ENCODE data around the gene OPN1MW. TPM values are rescaled to one million over a fixed set of nuclear protein-coding genes. Genes with fewer than 3 reads are reported as not detected.

OPN1MW gene
- not detected in 2 replicates for total RNA-seq (2014; rRNA removed; shearing (Covaris generic))

DNA sequence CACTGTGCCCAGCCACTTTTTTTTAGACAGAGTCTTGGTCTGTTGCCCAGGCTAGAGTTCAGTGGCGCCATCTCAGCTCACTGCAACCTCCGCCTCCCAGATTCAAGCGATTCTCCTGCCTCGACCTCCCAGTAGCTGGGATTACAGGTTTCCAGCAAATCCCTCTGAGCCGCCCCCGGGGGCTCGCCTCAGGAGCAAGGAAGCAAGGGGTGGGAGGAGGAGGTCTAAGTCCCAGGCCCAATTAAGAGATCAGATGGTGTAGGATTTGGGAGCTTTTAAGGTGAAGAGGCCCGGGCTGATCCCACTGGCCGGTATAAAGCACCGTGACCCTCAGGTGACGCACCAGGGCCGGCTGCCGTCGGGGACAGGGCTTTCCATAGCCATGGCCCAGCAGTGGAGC lies at the start of gene OPN1MW:
OPN1MW (plus strand) TSS at position 301 of the 400 bp plus-strand sequence; CDS start at position 383, 82 bp downstream.

GRCh38 chrX:154144010-154144409 lies 38.4 kb upstream of the OPN1MW start, which contains the start of gene OPN1LW:
OPN1LW (plus strand) TSS chrX:154144243; CDS start chrX:154144284, 41 bp downstream.

GRCh38 chrX:154219456-154219855 lies 37.1 kb downstream of the OPN1MW start, which contains the start of gene OPN1MW2:
OPN1MW2 (plus strand) TSS chrX:154219756; CDS start chrX:154219816, 60 bp downstream.

Other genes starting within 250 kb of the OPN1MW start
- gene NAA10, start 247.6 kb upstream of the OPN1MW start, total RNA-seq (2014; rRNA removed; shearing (Covaris generic)), result 140 and 164 TPM in 2 replicates
- gene RENBP, start 238.0 kb upstream of the OPN1MW start, total RNA-seq (2014; rRNA removed; shearing (Covaris generic)), result 0.23 and 1.1 TPM in 2 replicates
- 73.1 and 81.3 TPM in 2 replicates for gene HCFC1, start 210.8 kb upstream of the OPN1MW start, total RNA-seq (2014; rRNA removed; shearing (Covaris generic))
- gene TMEM187, start 209.8 kb upstream of the OPN1MW start, total RNA-seq (2014; rRNA removed; shearing (Covaris generic)), result 2.9 TPM in 2 replicates
- 210 and 235 TPM in 2 replicates for gene IRAK1, start 162.7 kb upstream of the OPN1MW start, total RNA-seq (2014; rRNA removed; shearing (Covaris generic))
- 51.5 and 59.4 TPM in 2 replicates for gene MECP2, start 84.9 kb upstream of the OPN1MW start, total RNA-seq (2014; rRNA removed; shearing (Covaris generic))
- gene OPN1LW, start 38.4 kb upstream of the OPN1MW start, total RNA-seq (2014; rRNA removed; shearing (Covaris generic)), result not detected in 2 replicates
- not detected in 2 replicates for gene OPN1MW2, start 37.2 kb downstream of the OPN1MW start, total RNA-seq (2014; rRNA removed; shearing (Covaris generic))
- not detected in 2 replicates for gene OPN1MW3, start 75.0 kb downstream of the OPN1MW start, total RNA-seq (2014; rRNA removed; shearing (Covaris generic))
- gene TEX28, start 112.5 kb downstream of the OPN1MW start, total RNA-seq (2014; rRNA removed; shearing (Covaris generic)), result 0.08 TPM in 1 of 2 replicates, not detected in the other
- not detected in 2 replicates for gene TKTL1, start 113.2 kb downstream of the OPN1MW start, total RNA-seq (2014; rRNA removed; shearing (Covaris generic))
- gene FLNA, start 192.0 kb downstream of the OPN1MW start, total RNA-seq (2014; rRNA removed; shearing (Covaris generic)), result 1,311 and 1,391 TPM in 2 replicates
- 22.3 and 36.3 TPM in 2 replicates for gene EMD, start 196.7 kb downstream of the OPN1MW start, total RNA-seq (2014; rRNA removed; shearing (Covaris generic))
- 3,309 and 3,903 TPM in 2 replicates for gene RPL10, start 215.8 kb downstream of the OPN1MW start, total RNA-seq (2014; rRNA removed; shearing (Covaris generic))
- 28.8 and 32.3 TPM in 2 replicates for gene DNASE1L1, start 226.7 kb downstream of the OPN1MW start, total RNA-seq (2014; rRNA removed; shearing (Covaris generic))
- 27.1 and 34.7 TPM in 2 replicates for gene TAFAZZIN, start 228.9 kb downstream of the OPN1MW start, total RNA-seq (2014; rRNA removed; shearing (Covaris generic))
- 37.5 and 48.8 TPM in 2 replicates for gene ATP6AP1, start 246.1 kb downstream of the OPN1MW start, total RNA-seq (2014; rRNA removed; shearing (Covaris generic))